K562 (cell line): ENCODE results near the gene MOB1B. TPM values are rescaled to one million over a fixed set of nuclear protein-coding genes. Genes with fewer than 3 reads are reported as not detected.

Experiments used
- ATAC-seq: fragments of 200-7000 bp; cut with Tn5 transposase; 3 replicates; pipeline ENCODE4 v1.9.1; 2020; ENCODE audit warnings: moderate library complexity
- BruUV-seq: library from RNA; stranded (reverse); fragments of 400-500 nt; replicated peaks from 2 replicates; lab custom pipeline; 2021; lab: Mats Ljungman, UMichigan
- CTCF ChIA-PET: fragments of 300-600 bp; formaldehyde crosslinking; extraction: SDS; loops from one replicate; lab custom pipeline; 2021; ENCODE audit warnings: low intra/inter-chr PET ratio; lab: Yijun Ruan, JAX
- POLR2A ChIA-PET: fragments of 300-600, 350-650 bp; sonication (Branson Sonifier 250); formaldehyde crosslinking; extraction: SDS; loops from one replicate; lab custom pipeline; 2021; ENCODE audit warnings: antibody characterized with exemption, inconsistent platforms; lab: Yijun Ruan, JAX
- DNase-seq, 4 experiments: peaks; one replicate each; pipeline versions ENCODE4 v3.0.0 to v3.0.0-alpha.2; 2011 to 2018; ENCODE audit warnings: low spot score in 3 of 4, mixed read lengths in 3 of 4; ENCODE audit errors: extremely low read depth in 1 of 4
- FAIRE-seq: peaks from 2 replicates; lab custom pipeline; 2011; peaks lifted over from hg19 to GRCh38; lab: Jason Lieb, UNC
- H2AFZ ChIP-seq: 2 replicates; pipeline ENCODE4 v1.6.0; 2011; ENCODE audit warnings: low read depth, low read length, control low read depth, inconsistent platforms
- H3K27ac ChIP-seq: fragments of 200-600 bp; 3 replicates; pipeline ENCODE4 v1.8.0; 2011; ENCODE audit warnings: low read depth, mild to moderate bottlenecking, control low read depth, inconsistent platforms, low read length, moderate library complexity, mixed read lengths; ENCODE audit errors: extremely low read depth
- H3K27me3 ChIP-seq, 2 experiments: fragments of 300-600 bp in 1 of 2; 2 replicates in 1 of 2; 3 replicates in 1 of 2; pipeline versions ENCODE4 v1.6.0 to v1.8.0; 2011; ENCODE audit warnings: inconsistent platforms in 2 of 2, low read length in 2 of 2, mild to moderate bottlenecking in 1 of 2, mixed read lengths in 1 of 2, moderate library complexity in 1 of 2; ENCODE audit not compliant: control insufficient read depth in 2 of 2, insufficient read depth in 2 of 2
- H3K36me3 ChIP-seq: fragments of 300-600 bp; 3 replicates; pipeline ENCODE4 v1.8.0; 2011; ENCODE audit warnings: mild to moderate bottlenecking, low read length, inconsistent platforms; ENCODE audit not compliant: control insufficient read depth, insufficient read depth
- H3K4me1 ChIP-seq, 2 experiments: fragments of 200-600 bp in 1 of 2; replicated peaks in 1 of 2; 2 replicates in 1 of 2; 3 replicates in 1 of 2; pipeline versions ENCODE4 v1.5.1 to v1.8.0; 2011; ENCODE audit warnings: inconsistent platforms in 2 of 2, low read length in 2 of 2, mild to moderate bottlenecking in 1 of 2, mixed read lengths in 1 of 2, moderate library complexity in 1 of 2; ENCODE audit not compliant: control insufficient read depth in 2 of 2, insufficient read depth in 2 of 2
- H3K4me2 ChIP-seq: 2 replicates; pipeline ENCODE4 v1.6.1; 2011; ENCODE audit warnings: low read length, control low read depth, inconsistent platforms, mixed read lengths; ENCODE audit not compliant: insufficient read depth
- H3K4me3 ChIP-seq: fragments of 200-600 bp; sonication (generic), shearing (Covaris generic); 2 replicates; pipeline ENCODE4 v1.5.1; 2016; ENCODE audit warnings: control low read depth, inconsistent platforms
- H3K79me2 ChIP-seq: fragments of 200-600 bp; 3 replicates; pipeline ENCODE4 v1.8.0; 2011; ENCODE audit warnings: low read length, inconsistent platforms; ENCODE audit not compliant: control insufficient read depth, insufficient read depth
- H3K9ac ChIP-seq, 2 experiments: 2 replicates each; pipeline versions ENCODE4 v1.6.0 to v1.6.1; 2011; ENCODE audit warnings: low read depth in 2 of 2, low read length in 2 of 2, control low read depth in 1 of 2, inconsistent platforms in 1 of 2, mild to moderate bottlenecking in 1 of 2, mixed read lengths in 1 of 2; ENCODE audit not compliant: insufficient read depth in 1 of 2
- H3K9me1 ChIP-seq: one replicate; pipeline ENCODE4 v1.6.0; 2011; ENCODE audit warnings: inconsistent platforms, mild to moderate bottlenecking, low read length, moderate library complexity; ENCODE audit not compliant: control insufficient read depth, insufficient read depth
- H3K9me3 ChIP-seq: replicated peaks from 2 replicates; pipeline ENCODE4 v1.5.1; 2011; ENCODE audit warnings: low read depth, low read length, inconsistent platforms; ENCODE audit not compliant: control insufficient read depth, insufficient read depth
- H4K20me1 ChIP-seq: replicated peaks from 2 replicates; pipeline ENCODE4 v1.6.1; 2011; ENCODE audit warnings: low read length, inconsistent platforms, mixed read lengths; ENCODE audit not compliant: control insufficient read depth, insufficient read depth
- ASH1L ChIP-seq: fragments of 450-650 bp; IDR thresholded peaks from 2 replicates; pipeline ENCODE4 v1.6.1; 2018; ENCODE audit warnings: borderline replicate concordance, mild to moderate bottlenecking, low read depth; ENCODE audit not compliant: partially characterized antibody
- ATF2 ChIP-seq: sonication (generic); formaldehyde crosslinking; IDR thresholded peaks from 2 replicates; pipeline ENCODE4 v1.8.1; 2022; ENCODE audit warnings: missing genetic modification reagents
- ATF7 ChIP-seq: fragments of 450-650 bp; IDR thresholded peaks from 2 replicates; pipeline ENCODE4 v1.7.1; 2014; ENCODE audit warnings: mild to moderate bottlenecking, moderate library complexity
- C11orf30 ChIP-seq: fragments of 450-650 bp; IDR thresholded peaks from 2 replicates; pipeline ENCODE4 v1.6.1; 2016; ENCODE audit warnings: low read depth, mild to moderate bottlenecking
- IRF9 ChIP-seq: fragments of 450-650 bp; IDR thresholded peaks from 2 replicates; pipeline ENCODE4 v1.6.1; 2016; ENCODE audit warnings: missing biosample characterization, missing genetic modification characterization
- JUNB ChIP-seq: fragments of 450-650 bp; formaldehyde crosslinking; conservative IDR thresholded peaks from 2 replicates; pipeline ENCODE4 v1.4.0; 2020; ENCODE audit warnings: mild to moderate bottlenecking
- MAFG ChIP-seq: fragments of 450-650 bp; conservative IDR thresholded peaks from 2 replicates; pipeline ENCODE4 v1.6.1; 2016; ENCODE audit warnings: missing genetic modification characterization, missing compliant biosample characterization
- MAFK ChIP-seq: IDR thresholded peaks from 2 replicates; pipeline ENCODE4 v1.6.1; 2011; ENCODE audit warnings: low read length, improper control_type of control experiment
- PHF21A ChIP-seq: fragments of 450-650 bp; IDR thresholded peaks from 2 replicates; pipeline ENCODE4 v1.6.1; 2017; ENCODE audit warnings: low read depth, borderline replicate concordance
- SMAD2 ChIP-seq: fragments of 150-350 bp; IDR thresholded peaks from 2 replicates; pipeline ENCODE4 v1.6.1; 2014; ENCODE audit warnings: low read depth, mild to moderate bottlenecking, low read length
- ZMIZ1 ChIP-seq, 2 experiments: fragments of 150-350 bp in 1 of 2; IDR thresholded peaks; 2 replicates each; pipeline ENCODE4 v1.6.1; 2012 to 2016; ENCODE audit warnings: low read depth in 2 of 2, low read length in 2 of 2, mild to moderate bottlenecking in 1 of 2, moderate library complexity in 1 of 2
- ZNF316 ChIP-seq: fragments of 450-650 bp; IDR thresholded peaks from 2 replicates; pipeline ENCODE4 v1.6.1; 2016
- ZNF77 ChIP-seq: fragments of 250-450 bp; sonication (Bioruptor Pico); IDR thresholded peaks from 2 replicates; pipeline ENCODE4 v1.5.0; 2020
- WGBS: fragments of 100-300 bp; shearing (Covaris generic); methylation state at CpG from one replicate; pipeline ENCODE4 v1.1.6; 2016; ENCODE audit warnings: low coverage, mixed read lengths; ENCODE audit not compliant: insufficient coverage; ENCODE audit errors: missing lambda C conversion rate; 5-methylcytosine and 5-hydroxymethylcytosine counted together
- in situ Hi-C: fragments of 300-500 bp; cut with MboI; formaldehyde crosslinking; loops from 4 replicates; pipeline ENCODE4 v1.15.0; 2018; ENCODE audit warnings: inconsistent platforms, mixed read lengths
- intact Hi-C: fragments of 100-400 bp; cut with micrococcal nuclease; formaldehyde crosslinking; loops from 2 replicates; pipeline ENCODE4 v1.14.2; 2022
- polyA plus RNA-seq, 8 experiments: library from polyadenylated mRNA; depleted of rRNA in 4 of 8; stranded (reverse) in 5 of 8; unstranded in 3 of 8; fragments of >200 nt; fragmentation: Nextera tagmentation in 2 of 8; fragmentation: Illumina TruSeq in 1 of 8; extraction: Ambion mirVana in 2 of 8; extraction: Trizol in 1 of 8; gene quantifications; 2 replicates each; pipeline versions ENCODE4 v1.2.1 to v1.2.3, GENCODE V29; 2011 to 2014; ENCODE audit warnings: inconsistent platforms in 1 of 8, missing spikeins in 1 of 8
- total RNA-seq, 7 experiments: library from RNA; depleted of rRNA in 6 of 7; stranded (reverse); fragments of >200 nt in 6 of 7; fragmentation: Illumina TruSeq in 2 of 7; extraction: Trizol in 2 of 7; gene quantifications; 2 replicates each; pipeline versions ENCODE4 v1.2.1 to v1.2.3, GENCODE V29; 2011 to 2021; ENCODE audit warnings: low replicate concordance in 1 of 7
- TF ChIP-seq, protein P1 (sequence below), 2 experiments: fragments of 450-650 bp; conservative IDR thresholded peaks; 2 replicates each; pipeline ENCODE4 v1.6.1; 2017; ENCODE audit warnings: mild to moderate bottlenecking in 2 of 2, moderate library complexity in 2 of 2
- TF ChIP-seq, protein P2 (sequence below): fragments of 450-650 bp; formaldehyde crosslinking; IDR thresholded peaks from 2 replicates; pipeline ENCODE4 v1.4.0; 2020; ENCODE audit warnings: mild to moderate bottlenecking

The MOB1B gene
- total and polyA plus RNA-seq, 9 of the 15 experiments (the other 6 are each of a cell fraction or from before 2014, with no cell fraction given) = 8.4 to 37.8 (median 19.0) TPM

- Histone ChIP-seq H3K4me1 (peaks cover 0 to 5% of the 10 kb centered on the region in 2 experiments; a peak in 2 of 5 replicates), H3K9ac (no peak overlapping the region), H3K27ac (no peak overlapping the region), H3K9me3 (no peaks in the 10 kb centered on the region), H3K4me2 (no peak overlapping the region), H3K36me3 (no peaks in the 10 kb centered on the region), H4K20me1 (no peaks in the 10 kb centered on the region), H3K79me2 (no peaks in the 10 kb centered on the region), H3K9me1 (no peaks in the 10 kb centered on the region), H2AFZ (no peak overlapping the region), H3K4me3 (no peak overlapping the region), H3K27me3 (no peaks in the 10 kb centered on the region)
- BruUV-seq = no TSS peak
- ATAC-seq = no peak
- ChIA-PET CTCF (no interaction called here), POLR2A (no interaction called here)
- intact Hi-C loops = no loop called here
- WGBS = 9% methylated on average over 3 of the region's 3 CpGs
- in situ Hi-C loops = no loop called here
- no peak for FAIRE-seq
- no peak for DNase-seq
- TF ChIP-seq ATF2 (no peak), ATF7 (no peak), ZNF316 (peak; percentile 96), C11orf30 (peak; percentile 88), IRF9 (tag) (no peak), MAFK (peak; percentile 86), JUNB (CRISPR knock-in tag) (no peak), MAFG (tag) (peak; percentile 80), SMAD2 (no peak), ZMIZ1 (IDR thresholded peaks at IDR 0.05; ENCODE audit: low read depth in 2 of 2, low read length in 2 of 2) (no peak), ZNF77 (no peak), PHF21A (no peak), ASH1L (no peak)
- TF ChIP-seq, protein P1, sequence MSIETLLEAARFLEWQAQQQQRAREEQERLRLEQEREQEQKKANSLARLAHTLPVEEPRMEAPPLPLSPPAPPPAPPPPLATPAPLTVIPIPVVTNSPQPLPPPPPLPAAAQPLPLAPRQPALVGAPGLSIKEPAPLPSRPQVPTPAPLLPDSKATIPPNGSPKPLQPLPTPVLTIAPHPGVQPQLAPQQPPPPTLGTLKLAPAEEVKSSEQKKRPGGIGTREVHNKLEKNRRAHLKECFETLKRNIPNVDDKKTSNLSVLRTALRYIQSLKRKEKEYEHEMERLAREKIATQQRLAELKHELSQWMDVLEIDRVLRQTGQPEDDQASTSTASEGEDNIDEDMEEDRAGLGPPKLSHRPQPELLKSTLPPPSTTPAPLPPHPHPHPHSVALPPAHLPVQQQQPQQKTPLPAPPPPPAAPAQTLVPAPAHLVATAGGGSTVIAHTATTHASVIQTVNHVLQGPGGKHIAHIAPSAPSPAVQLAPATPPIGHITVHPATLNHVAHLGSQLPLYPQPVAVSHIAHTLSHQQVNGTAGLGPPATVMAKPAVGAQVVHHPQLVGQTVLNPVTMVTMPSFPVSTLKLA (conservative IDR thresholded peaks at IDR 0.05) = no peak
- TF ChIP-seq, protein P2, sequence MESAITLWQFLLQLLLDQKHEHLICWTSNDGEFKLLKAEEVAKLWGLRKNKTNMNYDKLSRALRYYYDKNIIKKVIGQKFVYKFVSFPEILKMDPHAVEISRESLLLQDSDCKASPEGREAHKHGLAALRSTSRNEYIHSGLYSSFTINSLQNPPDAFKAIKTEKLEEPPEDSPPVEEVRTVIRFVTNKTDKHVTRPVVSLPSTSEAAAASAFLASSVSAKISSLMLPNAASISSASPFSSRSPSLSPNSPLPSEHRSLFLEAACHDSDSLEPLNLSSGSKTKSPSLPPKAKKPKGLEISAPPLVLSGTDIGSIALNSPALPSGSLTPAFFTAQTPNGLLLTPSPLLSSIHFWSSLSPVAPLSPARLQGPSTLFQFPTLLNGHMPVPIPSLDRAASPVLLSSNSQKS = no peak
These were observed 21.4 kb upstream of the MOB1B start for GRCh38 chr4:70880739-70881138.
